AG20443 (cell line): ENCODE measurements around the gene OSBPL2.

Experiments used
- DNase-seq: peaks from one replicate; pipeline ENCODE4 v3.0.0; 2012; ENCODE audit warnings: low spot score, mixed read lengths

The OSBPL2 gene

GRCh38 chr20:62313021-62313420 lies 74.7 kb downstream of the OSBPL2 start:
- no peak for DNase-seq

GRCh38 chr20:62313460-62314338 lies 75.4 kb downstream of the OSBPL2 start:
- DNase-seq, result no peak

- DNase-seq, result no peak
Observed at GRCh38 chr20:62314339-62314638, 76.0 kb downstream of the OSBPL2 start.

GRCh38 chr20:62314711-62315302 lies 76.5 kb downstream of the OSBPL2 start:
- DNase-seq, result no peak

- DNase-seq, result no peak
Observed at GRCh38 chr20:62315773-62316172, 77.5 kb downstream of the OSBPL2 start.

- DNase-seq, result no peak
Observed at GRCh38 chr20:62316331-62317166, 78.2 kb downstream of the OSBPL2 start.

GRCh38 chr20:62317167-62317655 lies 78.9 kb downstream of the OSBPL2 start:
- no peak for DNase-seq

GRCh38 chr20:62318400-62319345 lies 80.4 kb downstream of the OSBPL2 start:
- peak; percentile 37 for DNase-seq

GRCh38 chr20:62319346-62319909 lies 81.1 kb downstream of the OSBPL2 start:
- peak; percentile 48 for DNase-seq

GRCh38 chr20:62320581-62321354 lies 82.4 kb downstream of the OSBPL2 start:
- DNase-seq, result no peak

- no peak for DNase-seq
Observed at GRCh38 chr20:62321521-62321948, 83.2 kb downstream of the OSBPL2 start.

GRCh38 chr20:62321975-62322374 lies 83.7 kb downstream of the OSBPL2 start:
- DNase-seq, result no peak

GRCh38 chr20:62322492-62323041 lies 84.2 kb downstream of the OSBPL2 start:
- DNase-seq, result no peak

GRCh38 chr20:62323146-62323979 lies 85.0 kb downstream of the OSBPL2 start:
- DNase-seq, result no peak

GRCh38 chr20:62323980-62324906 lies 85.9 kb downstream of the OSBPL2 start:
- DNase-seq, result no peak

- no peak for DNase-seq
Observed at GRCh38 chr20:62325172-62325905, 87.0 kb downstream of the OSBPL2 start.

GRCh38 chr20:62326559-62326958 lies 88.2 kb downstream of the OSBPL2 start:
- DNase-seq, result no peak
